SK-N-SH (cell line): ENCODE data around the gene RBM20.

Experiments
- EP300 ChIP-seq, 2 experiments: IDR thresholded peaks; 2 replicates each; pipeline versions ENCODE4 v1.4.0 to v1.6.1; 2012; ENCODE audit warnings: borderline replicate concordance in 1 of 2, low read depth in 1 of 2, low read length in 1 of 2
- EZH2phosphoT487 ChIP-seq: fragments of 200-600 bp; sonication (generic); IDR thresholded peaks from 2 replicates; pipeline ENCODE4 v1.6.1; 2017; ENCODE audit warnings: low read depth, mixed run types, mild to moderate bottlenecking, antibody characterized with exemption, moderate library complexity, borderline replicate concordance
- FOXM1 ChIP-seq: IDR thresholded peaks from 2 replicates; pipeline ENCODE4 v1.4.0; 2012; ENCODE audit warnings: low read depth, mild to moderate bottlenecking
- JUND ChIP-seq: IDR thresholded peaks from 2 replicates; pipeline ENCODE4 v1.4.0; 2012
- POLR2AphosphoS5 ChIP-seq: IDR thresholded peaks from 2 replicates; pipeline ENCODE4 v1.6.1; 2012; ENCODE audit warnings: low read depth, low read length
- SIN3A ChIP-seq: IDR thresholded peaks from 2 replicates; pipeline ENCODE4 v1.6.1; 2012; ENCODE audit warnings: low read depth, mild to moderate bottlenecking, low read length, moderate library complexity, borderline replicate concordance
- TCF12 ChIP-seq: IDR thresholded peaks from 2 replicates; pipeline ENCODE4 v1.4.0; 2012
- TEAD4 ChIP-seq: IDR thresholded peaks from 2 replicates; pipeline ENCODE4 v1.4.0; 2012; ENCODE audit warnings: mild to moderate bottlenecking, borderline replicate concordance; ENCODE audit not compliant: insufficient read depth
- YY1 ChIP-seq: IDR thresholded peaks from 2 replicates; pipeline ENCODE4 v1.4.0; 2012; ENCODE audit warnings: low read depth, mild to moderate bottlenecking
- TF ChIP-seq, protein P1 (sequence below): fragments of 200-600 bp; sonication (generic); IDR thresholded peaks from 2 replicates; pipeline ENCODE4 v1.6.1; 2017; ENCODE audit warnings: antibody characterized with exemption, mild to moderate bottlenecking, moderate library complexity
- TF ChIP-seq, protein P2 (sequence below): IDR thresholded peaks from 2 replicates; pipeline ENCODE4 v1.4.0; 2012; ENCODE audit warnings: low read depth
- TF ChIP-seq, protein P3 (sequence below): IDR thresholded peaks from 2 replicates; pipeline ENCODE4 v1.6.1; 2012; ENCODE audit warnings: mild to moderate bottlenecking, low read depth, low read length, moderate library complexity

DNA sequence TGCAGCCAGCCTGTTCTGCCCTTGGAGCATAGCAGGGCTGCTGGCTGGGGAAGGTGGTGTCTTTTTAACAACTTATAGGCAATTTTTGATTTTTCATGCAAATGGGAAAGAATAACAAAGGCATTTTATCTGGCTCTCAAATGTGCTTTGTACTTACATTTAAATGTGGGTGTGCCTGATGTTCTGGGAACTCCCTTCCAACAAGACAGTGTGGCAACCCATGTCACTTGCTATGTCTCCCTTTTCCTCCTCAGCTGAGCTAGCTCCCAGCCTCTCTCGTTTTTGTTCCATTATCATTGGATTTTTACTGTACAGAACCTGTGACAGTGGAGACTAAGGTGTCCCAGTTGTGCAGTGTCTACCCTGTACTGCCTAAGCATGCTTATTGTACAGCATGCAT is 134.1 kb downstream of the RBM20 start:
- TF ChIP-seq, protein P1, sequence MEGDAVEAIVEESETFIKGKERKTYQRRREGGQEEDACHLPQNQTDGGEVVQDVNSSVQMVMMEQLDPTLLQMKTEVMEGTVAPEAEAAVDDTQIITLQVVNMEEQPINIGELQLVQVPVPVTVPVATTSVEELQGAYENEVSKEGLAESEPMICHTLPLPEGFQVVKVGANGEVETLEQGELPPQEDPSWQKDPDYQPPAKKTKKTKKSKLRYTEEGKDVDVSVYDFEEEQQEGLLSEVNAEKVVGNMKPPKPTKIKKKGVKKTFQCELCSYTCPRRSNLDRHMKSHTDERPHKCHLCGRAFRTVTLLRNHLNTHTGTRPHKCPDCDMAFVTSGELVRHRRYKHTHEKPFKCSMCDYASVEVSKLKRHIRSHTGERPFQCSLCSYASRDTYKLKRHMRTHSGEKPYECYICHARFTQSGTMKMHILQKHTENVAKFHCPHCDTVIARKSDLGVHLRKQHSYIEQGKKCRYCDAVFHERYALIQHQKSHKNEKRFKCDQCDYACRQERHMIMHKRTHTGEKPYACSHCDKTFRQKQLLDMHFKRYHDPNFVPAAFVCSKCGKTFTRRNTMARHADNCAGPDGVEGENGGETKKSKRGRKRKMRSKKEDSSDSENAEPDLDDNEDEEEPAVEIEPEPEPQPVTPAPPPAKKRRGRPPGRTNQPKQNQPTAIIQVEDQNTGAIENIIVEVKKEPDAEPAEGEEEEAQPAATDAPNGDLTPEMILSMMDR = no peak
- no peak for TF ChIP-seq POLR2AphosphoS5
- TF ChIP-seq EP300 (IDR thresholded peaks at IDR 0.05; ENCODE audit: borderline replicate concordance in 1 of 2, low read depth in 1 of 2, low read length in 1 of 2) = no peak
- TF ChIP-seq FOXM1 = no peak
- TF ChIP-seq JUND = no peak
- no peak for TF ChIP-seq TCF12
- TF ChIP-seq EZH2phosphoT487 = no peak
- no peak for TF ChIP-seq TEAD4
- TF ChIP-seq, protein P2, sequence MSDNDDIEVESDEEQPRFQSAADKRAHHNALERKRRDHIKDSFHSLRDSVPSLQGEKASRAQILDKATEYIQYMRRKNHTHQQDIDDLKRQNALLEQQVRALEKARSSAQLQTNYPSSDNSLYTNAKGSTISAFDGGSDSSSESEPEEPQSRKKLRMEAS = no peak
- TF ChIP-seq, protein P3, sequence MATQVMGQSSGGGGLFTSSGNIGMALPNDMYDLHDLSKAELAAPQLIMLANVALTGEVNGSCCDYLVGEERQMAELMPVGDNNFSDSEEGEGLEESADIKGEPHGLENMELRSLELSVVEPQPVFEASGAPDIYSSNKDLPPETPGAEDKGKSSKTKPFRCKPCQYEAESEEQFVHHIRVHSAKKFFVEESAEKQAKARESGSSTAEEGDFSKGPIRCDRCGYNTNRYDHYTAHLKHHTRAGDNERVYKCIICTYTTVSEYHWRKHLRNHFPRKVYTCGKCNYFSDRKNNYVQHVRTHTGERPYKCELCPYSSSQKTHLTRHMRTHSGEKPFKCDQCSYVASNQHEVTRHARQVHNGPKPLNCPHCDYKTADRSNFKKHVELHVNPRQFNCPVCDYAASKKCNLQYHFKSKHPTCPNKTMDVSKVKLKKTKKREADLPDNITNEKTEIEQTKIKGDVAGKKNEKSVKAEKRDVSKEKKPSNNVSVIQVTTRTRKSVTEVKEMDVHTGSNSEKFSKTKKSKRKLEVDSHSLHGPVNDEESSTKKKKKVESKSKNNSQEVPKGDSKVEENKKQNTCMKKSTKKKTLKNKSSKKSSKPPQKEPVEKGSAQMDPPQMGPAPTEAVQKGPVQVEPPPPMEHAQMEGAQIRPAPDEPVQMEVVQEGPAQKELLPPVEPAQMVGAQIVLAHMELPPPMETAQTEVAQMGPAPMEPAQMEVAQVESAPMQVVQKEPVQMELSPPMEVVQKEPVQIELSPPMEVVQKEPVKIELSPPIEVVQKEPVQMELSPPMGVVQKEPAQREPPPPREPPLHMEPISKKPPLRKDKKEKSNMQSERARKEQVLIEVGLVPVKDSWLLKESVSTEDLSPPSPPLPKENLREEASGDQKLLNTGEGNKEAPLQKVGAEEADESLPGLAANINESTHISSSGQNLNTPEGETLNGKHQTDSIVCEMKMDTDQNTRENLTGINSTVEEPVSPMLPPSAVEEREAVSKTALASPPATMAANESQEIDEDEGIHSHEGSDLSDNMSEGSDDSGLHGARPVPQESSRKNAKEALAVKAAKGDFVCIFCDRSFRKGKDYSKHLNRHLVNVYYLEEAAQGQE = no peak
- TF ChIP-seq YY1 = no peak
- TF ChIP-seq SIN3A = no peak
